ENCODE measurements around the gene CYP27B1. TPM values are rescaled to one million over a fixed set of nuclear protein-coding genes. Genes with fewer than 3 reads are reported as not detected.

Gene CYP27B1
- total and polyA plus RNA-seq, 9 of the 15 experiments (the other 6 are each of a cell fraction or from before 2014, with no cell fraction given): 0.18 to 4.2 (median 1.8) TPM

- TF ChIP-seq ZNF778 (CRISPR knock-in tag; IDR thresholded peaks at IDR 0.05): no peak
- no peak for TF ChIP-seq BRD4 (IDR thresholded peaks at IDR 0.05)
- TF ChIP-seq, protein P1, sequence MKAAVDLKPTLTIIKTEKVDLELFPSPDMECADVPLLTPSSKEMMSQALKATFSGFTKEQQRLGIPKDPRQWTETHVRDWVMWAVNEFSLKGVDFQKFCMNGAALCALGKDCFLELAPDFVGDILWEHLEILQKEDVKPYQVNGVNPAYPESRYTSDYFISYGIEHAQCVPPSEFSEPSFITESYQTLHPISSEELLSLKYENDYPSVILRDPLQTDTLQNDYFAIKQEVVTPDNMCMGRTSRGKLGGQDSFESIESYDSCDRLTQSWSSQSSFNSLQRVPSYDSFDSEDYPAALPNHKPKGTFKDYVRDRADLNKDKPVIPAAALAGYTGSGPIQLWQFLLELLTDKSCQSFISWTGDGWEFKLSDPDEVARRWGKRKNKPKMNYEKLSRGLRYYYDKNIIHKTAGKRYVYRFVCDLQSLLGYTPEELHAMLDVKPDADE (conservative IDR thresholded peaks at IDR 0.05; ENCODE audit: control insufficient read depth, low read depth, low read length): no peak
- TF ChIP-seq THRAP3 (IDR thresholded peaks at IDR 0.05; ENCODE audit: borderline replicate concordance): no peak
- TF ChIP-seq CHD7 (IDR thresholded peaks at IDR 0.05; ENCODE audit: low read depth, low read length): no peak
Measured at GRCh38 chr12:57731411-57732080, 35.3 kb downstream of the CYP27B1 start (continued).
